Measurements from ENCODE around the gene OAT. TPM values are rescaled to one million over a fixed set of nuclear protein-coding genes. Genes with fewer than 3 reads are reported as not detected.

Gene OAT
- polyA plus RNA-seq, 2 of the 4 experiments (the other 2 are of a cell fraction), result 81.3 to 97.6 TPM

DNA sequence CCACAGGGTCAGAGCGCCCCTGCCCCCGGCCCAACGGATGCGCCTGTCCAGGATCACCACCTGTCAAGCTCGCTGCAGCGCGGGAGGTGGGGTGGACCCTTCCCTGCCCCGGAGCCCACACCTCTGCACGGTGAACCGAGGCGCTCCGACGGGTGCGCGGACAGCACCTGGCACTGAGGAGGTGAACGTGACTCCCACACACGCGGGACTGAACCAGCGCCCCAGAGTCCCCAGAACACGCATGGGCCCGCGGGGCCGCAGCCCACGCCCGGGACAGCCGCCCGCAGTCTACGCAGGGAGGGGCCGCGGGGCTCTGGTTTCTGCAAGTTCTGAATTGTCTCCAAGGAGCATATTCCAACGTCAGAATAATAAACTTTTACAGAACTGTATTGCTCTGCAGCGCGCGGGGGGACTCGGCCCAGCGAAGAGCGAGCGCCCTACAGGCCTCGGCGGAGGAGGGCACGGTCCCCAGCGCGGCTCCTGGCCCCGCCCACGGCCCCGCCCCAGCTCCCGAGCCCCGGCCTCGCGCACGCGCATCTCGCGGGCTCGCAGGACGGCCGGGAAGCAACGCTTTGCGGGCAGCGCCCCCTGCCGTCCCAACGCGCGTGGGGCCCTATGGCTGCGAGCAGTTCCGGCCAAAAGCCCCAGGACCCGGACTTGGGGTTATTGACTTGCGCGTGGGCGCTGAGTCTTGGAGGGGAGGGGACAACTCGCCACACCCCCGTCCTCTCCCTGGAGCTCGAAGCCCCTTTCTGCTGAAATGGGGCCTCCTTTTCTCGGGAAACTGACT, 29.7 kb downstream of the OAT start (continued):
- TF ChIP-seq RAD21 (conservative IDR thresholded peaks at IDR 0.05 in 1 of 2, IDR thresholded peaks at IDR 0.05 in 1 of 2), result peak; percentile 93 to 100
- TF ChIP-seq HDAC2 (IDR thresholded peaks at IDR 0.05), result no peak

DNA sequence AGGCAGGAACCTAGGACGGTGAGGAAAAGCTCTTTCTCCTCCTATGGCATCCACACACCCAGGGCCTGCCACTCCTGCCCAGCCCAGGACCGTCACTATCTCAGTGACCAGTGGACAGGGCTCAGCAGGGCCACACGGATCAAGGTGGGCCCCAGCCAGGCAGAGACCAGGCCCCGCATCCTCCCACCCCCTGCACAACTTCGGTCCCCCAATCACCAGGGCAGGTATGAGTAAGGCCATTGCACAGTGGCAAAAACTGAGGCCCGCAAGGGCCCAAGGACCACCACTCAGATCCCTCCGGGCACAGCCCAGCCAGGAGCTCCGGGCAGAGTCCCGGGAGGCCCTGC, 30.3 kb downstream of the OAT start:
- Histone ChIP-seq H3K4me1 (no peaks in the 10 kb centered on the region; the same call in 2 of the 3 replicates), H3K4me3 (peak overlapping the region; percentile 42; the same call in 2 of the 3 replicates), H3K9me3 (no peaks in the 10 kb centered on the region), H3K4me2 (peak overlapping the region; percentile 90), H3K27ac (peak overlapping the region; percentile 60 to 83; a peak in 4 of 6 replicates)
- peak in 1 of 2 experiments; percentile 10; a peak in 3 of 6 replicates for ATAC-seq
- TF ChIP-seq, protein P1, sequence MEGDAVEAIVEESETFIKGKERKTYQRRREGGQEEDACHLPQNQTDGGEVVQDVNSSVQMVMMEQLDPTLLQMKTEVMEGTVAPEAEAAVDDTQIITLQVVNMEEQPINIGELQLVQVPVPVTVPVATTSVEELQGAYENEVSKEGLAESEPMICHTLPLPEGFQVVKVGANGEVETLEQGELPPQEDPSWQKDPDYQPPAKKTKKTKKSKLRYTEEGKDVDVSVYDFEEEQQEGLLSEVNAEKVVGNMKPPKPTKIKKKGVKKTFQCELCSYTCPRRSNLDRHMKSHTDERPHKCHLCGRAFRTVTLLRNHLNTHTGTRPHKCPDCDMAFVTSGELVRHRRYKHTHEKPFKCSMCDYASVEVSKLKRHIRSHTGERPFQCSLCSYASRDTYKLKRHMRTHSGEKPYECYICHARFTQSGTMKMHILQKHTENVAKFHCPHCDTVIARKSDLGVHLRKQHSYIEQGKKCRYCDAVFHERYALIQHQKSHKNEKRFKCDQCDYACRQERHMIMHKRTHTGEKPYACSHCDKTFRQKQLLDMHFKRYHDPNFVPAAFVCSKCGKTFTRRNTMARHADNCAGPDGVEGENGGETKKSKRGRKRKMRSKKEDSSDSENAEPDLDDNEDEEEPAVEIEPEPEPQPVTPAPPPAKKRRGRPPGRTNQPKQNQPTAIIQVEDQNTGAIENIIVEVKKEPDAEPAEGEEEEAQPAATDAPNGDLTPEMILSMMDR (IDR thresholded peaks at IDR 0.05), result no peak
- TF ChIP-seq, protein P2, sequence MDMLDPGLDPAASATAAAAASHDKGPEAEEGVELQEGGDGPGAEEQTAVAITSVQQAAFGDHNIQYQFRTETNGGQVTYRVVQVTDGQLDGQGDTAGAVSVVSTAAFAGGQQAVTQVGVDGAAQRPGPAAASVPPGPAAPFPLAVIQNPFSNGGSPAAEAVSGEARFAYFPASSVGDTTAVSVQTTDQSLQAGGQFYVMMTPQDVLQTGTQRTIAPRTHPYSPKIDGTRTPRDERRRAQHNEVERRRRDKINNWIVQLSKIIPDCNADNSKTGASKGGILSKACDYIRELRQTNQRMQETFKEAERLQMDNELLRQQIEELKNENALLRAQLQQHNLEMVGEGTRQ (IDR thresholded peaks at IDR 0.05), result no peak
- TF ChIP-seq, protein P3, sequence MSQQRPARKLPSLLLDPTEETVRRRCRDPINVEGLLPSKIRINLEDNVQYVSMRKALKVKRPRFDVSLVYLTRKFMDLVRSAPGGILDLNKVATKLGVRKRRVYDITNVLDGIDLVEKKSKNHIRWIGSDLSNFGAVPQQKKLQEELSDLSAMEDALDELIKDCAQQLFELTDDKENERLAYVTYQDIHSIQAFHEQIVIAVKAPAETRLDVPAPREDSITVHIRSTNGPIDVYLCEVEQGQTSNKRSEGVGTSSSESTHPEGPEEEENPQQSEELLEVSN (IDR thresholded peaks at IDR 0.05; ENCODE audit: borderline replicate concordance, low read depth), result no peak
- TF ChIP-seq EP300 (IDR thresholded peaks at IDR 0.05), result no peak
- TF ChIP-seq TFCP2L1 (CRISPR knock-in tag; IDR thresholded peaks at IDR 0.05), result no peak
- no peak for TF ChIP-seq NFE2L2 (conservative IDR thresholded peaks at IDR 0.05; ENCODE audit: low read length)
- no peak for TF ChIP-seq EHMT2 (IDR thresholded peaks at IDR 0.05; ENCODE audit: low read depth)
- no peak for TF ChIP-seq FOSL2 (IDR thresholded peaks at IDR 0.05)
- no peak for TF ChIP-seq FOSL2 (CRISPR knock-in tag; IDR thresholded peaks at IDR 0.05)
- TF ChIP-seq, protein P4, sequence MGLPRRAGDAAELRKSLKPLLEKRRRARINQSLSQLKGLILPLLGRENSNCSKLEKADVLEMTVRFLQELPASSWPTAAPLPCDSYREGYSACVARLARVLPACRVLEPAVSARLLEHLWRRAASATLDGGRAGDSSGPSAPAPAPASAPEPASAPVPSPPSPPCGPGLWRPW (IDR thresholded peaks at IDR 0.05), result no peak
- TF ChIP-seq HEYL (CRISPR knock-in tag; IDR thresholded peaks at IDR 0.05), result no peak
- TF ChIP-seq ZNF302 (CRISPR knock-in tag; IDR thresholded peaks at IDR 0.05), result no peak
- no peak for TF ChIP-seq CEBPB (IDR thresholded peaks at IDR 0.05)
- TF ChIP-seq, protein P5, sequence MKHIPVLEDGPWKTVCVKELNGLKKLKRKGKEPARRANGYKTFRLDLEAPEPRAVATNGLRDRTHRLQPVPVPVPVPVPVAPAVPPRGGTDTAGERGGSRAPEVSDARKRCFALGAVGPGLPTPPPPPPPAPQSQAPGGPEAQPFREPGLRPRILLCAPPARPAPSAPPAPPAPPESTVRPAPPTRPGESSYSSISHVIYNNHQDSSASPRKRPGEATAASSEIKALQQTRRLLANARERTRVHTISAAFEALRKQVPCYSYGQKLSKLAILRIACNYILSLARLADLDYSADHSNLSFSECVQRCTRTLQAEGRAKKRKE (CRISPR knock-in tag; IDR thresholded peaks at IDR 0.05; ENCODE audit: low read depth), result no peak
- TF ChIP-seq EHF (CRISPR knock-in tag; IDR thresholded peaks at IDR 0.05), result no peak
- TF ChIP-seq MYC (IDR thresholded peaks at IDR 0.05; ENCODE audit: borderline replicate concordance, low read length), result no peak
- no peak for TF ChIP-seq ZSCAN20 (CRISPR knock-in tag; IDR thresholded peaks at IDR 0.05)
- no peak for TF ChIP-seq CHD2 (IDR thresholded peaks at IDR 0.05; ENCODE audit: low read length, partially characterized antibody)
- TF ChIP-seq, protein P6, sequence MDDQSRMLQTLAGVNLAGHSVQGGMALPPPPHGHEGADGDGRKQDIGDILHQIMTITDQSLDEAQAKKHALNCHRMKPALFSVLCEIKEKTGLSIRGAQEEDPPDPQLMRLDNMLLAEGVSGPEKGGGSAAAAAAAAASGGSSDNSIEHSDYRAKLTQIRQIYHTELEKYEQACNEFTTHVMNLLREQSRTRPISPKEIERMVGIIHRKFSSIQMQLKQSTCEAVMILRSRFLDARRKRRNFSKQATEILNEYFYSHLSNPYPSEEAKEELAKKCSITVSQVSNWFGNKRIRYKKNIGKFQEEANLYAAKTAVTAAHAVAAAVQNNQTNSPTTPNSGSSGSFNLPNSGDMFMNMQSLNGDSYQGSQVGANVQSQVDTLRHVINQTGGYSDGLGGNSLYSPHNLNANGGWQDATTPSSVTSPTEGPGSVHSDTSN (IDR thresholded peaks at IDR 0.05), result no peak
- TF ChIP-seq KDM5A (IDR thresholded peaks at IDR 0.05), result no peak
- no peak for TF ChIP-seq ZFP36 (IDR thresholded peaks at IDR 0.05; ENCODE audit: borderline replicate concordance, partially characterized antibody)
- ChIA-PET POLR2A (interaction anchor here (1.2 to 1.4 kb wide), 3 partner anchors 295 to 394 kb away, joined by 9 to 15 read pairs (median 12); partner anchors contain the start of gene CHST15), CTCF (interaction anchor here (0.7 to 24.7 kb wide), 33 partner anchors 9 to 805 kb away, joined by 3 to 581 read pairs (median 6); partner anchors contain the start of gene CHST15)
- DNase-seq (ENCODE audit: low read depth in 1 of 2, low spot score in 1 of 2), result no peak
- FAIRE-seq, result no peak
- WGBS (ENCODE audit: missing lambda C conversion rate), result 71% methylated on average over 5 of the region's 9 CpGs

Data from A549 (cell line).